ENCODE measurements around the gene TULP4.

GRCh38 chr6:158382491-158382890 is 70.2 kb downstream of the TULP4 start:
- no peak for TF ChIP-seq FOXM1 (IDR thresholded peaks at IDR 0.05; ENCODE audit: borderline replicate concordance, low read depth)
- no peak for TF ChIP-seq RAD21 (IDR thresholded peaks at IDR 0.05; ENCODE audit: low read depth)
- no peak for TF ChIP-seq CREB1 (IDR thresholded peaks at IDR 0.05; ENCODE audit: low read depth)
- no peak for TF ChIP-seq REST (IDR thresholded peaks at IDR 0.05; ENCODE audit: low read depth)
- no peak for TF ChIP-seq EGR1 (IDR thresholded peaks at IDR 0.05)
- no peak for TF ChIP-seq USF1 (IDR thresholded peaks at IDR 0.05)
- no peak for TF ChIP-seq ZBTB7A (IDR thresholded peaks at IDR 0.05; ENCODE audit: low read depth)
- TF ChIP-seq YY1 (IDR thresholded peaks at IDR 0.05; ENCODE audit: low read depth), result no peak
- TF ChIP-seq EP300 (IDR thresholded peaks at IDR 0.05; ENCODE audit: borderline replicate concordance), result no peak
- TF ChIP-seq TAF1 (IDR thresholded peaks at IDR 0.05; ENCODE audit: low read depth), result no peak
- no peak for TF ChIP-seq NFIC (IDR thresholded peaks at IDR 0.05)
- TF ChIP-seq TEAD4 (IDR thresholded peaks at IDR 0.05), result no peak
- TF ChIP-seq MAX (IDR thresholded peaks at IDR 0.05), result no peak
